Measurements from ENCODE around the gene AKR1C2.
"Not testable (repeated sequence)": the region's sequence is repeated elsewhere in the genome, so short reads cannot be mapped to it uniquely, and the experiment has no call there.

DNA sequence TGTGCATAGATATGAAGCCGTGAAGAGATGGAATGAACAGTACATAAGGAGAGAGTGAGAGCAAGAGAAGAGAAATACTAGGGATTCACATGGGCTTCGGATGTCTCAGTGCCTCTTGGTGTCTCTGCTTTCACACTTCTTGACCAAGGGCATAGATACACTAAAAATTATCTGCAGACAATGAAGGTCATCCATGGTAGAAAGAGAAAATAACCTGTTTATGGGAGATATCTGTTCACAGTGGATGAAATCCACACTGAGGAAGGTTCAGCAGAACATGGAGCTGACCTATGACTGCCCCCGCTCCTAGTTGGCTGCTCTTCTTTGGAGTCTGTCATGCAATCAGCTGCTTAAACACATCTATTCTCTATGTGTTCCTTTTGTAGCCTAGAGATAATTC, 34.4 kb downstream of the AKR1C2 start:
- not testable (repeated sequence) for TF ChIP-seq YY1 (IDR thresholded peaks at IDR 0.05; ENCODE audit: insufficient read depth, insufficient read length); SUZ12 (IDR thresholded peaks at IDR 0.05; ENCODE audit: extremely low read depth, insufficient read depth, insufficient read length)

Data from NT2/D1 (cell line).